Mesothelial cell of epicardium (in vitro differentiated cells): ENCODE data around the gene SNPH. TPM values are rescaled to one million over a fixed set of nuclear protein-coding genes. Genes with fewer than 3 reads are reported as not detected.

Experiments
- DNase-seq, 2 experiments: peaks; one replicate each; pipeline ENCODE4 v3.0.0; 2021; ENCODE audit warnings: low spot score in 2 of 2; ENCODE audit not compliant: unreplicated experiment in 2 of 2
- H3K27ac Mint-ChIP-seq: 2 replicates; pipeline ENCODE4 v1.8.0; 2021; ENCODE audit warnings: mixed read lengths
- H3K27me3 Mint-ChIP-seq: 2 replicates; pipeline ENCODE4 v1.8.0; 2021; ENCODE audit warnings: low read depth, mixed read lengths
- H3K36me3 Mint-ChIP-seq: 2 replicates; pipeline ENCODE4 v1.8.0; 2021; ENCODE audit warnings: mixed read lengths
- H3K4me1 Mint-ChIP-seq: 2 replicates; pipeline ENCODE4 v1.8.0; 2021; ENCODE audit warnings: mixed read lengths
- H3K4me3 Mint-ChIP-seq: 2 replicates; pipeline ENCODE4 v1.8.0; 2021; ENCODE audit warnings: mild to moderate bottlenecking, moderate library complexity, mixed read lengths
- H3K9me3 Mint-ChIP-seq: 2 replicates; pipeline ENCODE4 v1.8.0; 2021; ENCODE audit warnings: mixed read lengths
- total RNA-seq: library from RNA; stranded (reverse); gene quantifications from 3 replicates; pipeline ENCODE4 v1.2.1, GENCODE V29; 2021
- TF ChIP-seq, protein P1 (sequence below): fragments of 200-600 bp; sonication (generic); IDR thresholded peaks from one replicate; pipeline ENCODE4 v1.5.0; 2021; ENCODE audit warnings: antibody characterized with exemption; ENCODE audit not compliant: unreplicated experiment

The SNPH gene
- total RNA-seq, 1 donor from 2014 or later = 3.4 TPM

DNA sequence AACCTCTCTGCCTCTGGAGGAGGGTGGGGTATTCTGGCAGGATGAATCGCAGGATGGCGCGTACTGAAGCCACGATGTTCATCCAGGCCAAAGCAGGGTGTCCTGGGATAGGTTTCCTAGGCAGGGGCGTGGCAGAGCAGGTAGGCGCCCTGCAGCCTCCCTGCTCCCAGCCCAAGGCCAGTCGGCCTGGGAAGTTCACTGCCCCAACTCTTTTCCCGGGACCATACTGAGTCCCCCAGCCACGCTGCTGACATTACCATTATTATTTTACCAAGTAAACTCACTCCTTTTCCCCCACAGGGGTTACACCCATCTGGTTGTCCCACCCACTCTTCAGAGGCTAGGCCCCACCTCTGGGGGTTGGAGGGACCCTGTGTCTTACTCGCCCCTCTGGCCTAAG is 41.1 kb downstream of the SNPH start:
- Mint-ChIP-seq H3K27ac (no peak overlapping the region), H3K27me3 (no peaks in the 10 kb centered on the region), H3K4me3 (no peak overlapping the region), H3K4me1 (no peaks in the 10 kb centered on the region), H3K36me3 (no peaks in the 10 kb centered on the region), H3K9me3 (no peaks in the 10 kb centered on the region)
- DNase-seq = no peak
- TF ChIP-seq, protein P1, sequence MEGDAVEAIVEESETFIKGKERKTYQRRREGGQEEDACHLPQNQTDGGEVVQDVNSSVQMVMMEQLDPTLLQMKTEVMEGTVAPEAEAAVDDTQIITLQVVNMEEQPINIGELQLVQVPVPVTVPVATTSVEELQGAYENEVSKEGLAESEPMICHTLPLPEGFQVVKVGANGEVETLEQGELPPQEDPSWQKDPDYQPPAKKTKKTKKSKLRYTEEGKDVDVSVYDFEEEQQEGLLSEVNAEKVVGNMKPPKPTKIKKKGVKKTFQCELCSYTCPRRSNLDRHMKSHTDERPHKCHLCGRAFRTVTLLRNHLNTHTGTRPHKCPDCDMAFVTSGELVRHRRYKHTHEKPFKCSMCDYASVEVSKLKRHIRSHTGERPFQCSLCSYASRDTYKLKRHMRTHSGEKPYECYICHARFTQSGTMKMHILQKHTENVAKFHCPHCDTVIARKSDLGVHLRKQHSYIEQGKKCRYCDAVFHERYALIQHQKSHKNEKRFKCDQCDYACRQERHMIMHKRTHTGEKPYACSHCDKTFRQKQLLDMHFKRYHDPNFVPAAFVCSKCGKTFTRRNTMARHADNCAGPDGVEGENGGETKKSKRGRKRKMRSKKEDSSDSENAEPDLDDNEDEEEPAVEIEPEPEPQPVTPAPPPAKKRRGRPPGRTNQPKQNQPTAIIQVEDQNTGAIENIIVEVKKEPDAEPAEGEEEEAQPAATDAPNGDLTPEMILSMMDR = no peak

DNA sequence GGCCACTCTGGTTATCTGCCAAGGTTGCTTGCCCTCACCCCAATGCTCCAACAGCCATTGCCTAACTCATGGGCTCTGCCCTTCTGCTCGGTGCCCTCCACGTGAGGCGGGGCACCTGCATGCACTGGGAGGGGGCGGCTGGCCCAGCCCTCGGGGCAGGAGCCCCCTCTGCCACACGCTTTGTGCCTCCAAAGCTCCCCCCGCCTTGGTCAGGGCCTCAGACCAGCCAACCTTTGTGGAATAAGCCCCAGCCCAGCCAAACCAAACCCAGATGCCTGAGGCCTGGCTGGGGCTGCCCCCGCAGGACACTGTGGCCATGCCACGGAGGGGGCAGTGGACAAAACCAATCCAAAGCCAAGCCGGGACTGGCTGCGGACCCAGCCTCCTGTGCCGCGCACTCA is 41.5 kb downstream of the SNPH start:
- H3K27ac Mint-ChIP-seq = no peak overlapping the region
- H3K4me3 Mint-ChIP-seq = no peak overlapping the region
- H3K36me3 Mint-ChIP-seq = no peaks in the 10 kb centered on the region
- H3K4me1 Mint-ChIP-seq = no peaks in the 10 kb centered on the region
- DNase-seq = no peak
- H3K27me3 Mint-ChIP-seq = no peaks in the 10 kb centered on the region
- H3K9me3 Mint-ChIP-seq = no peaks in the 10 kb centered on the region
- TF ChIP-seq, protein P1 = no peak

DNA sequence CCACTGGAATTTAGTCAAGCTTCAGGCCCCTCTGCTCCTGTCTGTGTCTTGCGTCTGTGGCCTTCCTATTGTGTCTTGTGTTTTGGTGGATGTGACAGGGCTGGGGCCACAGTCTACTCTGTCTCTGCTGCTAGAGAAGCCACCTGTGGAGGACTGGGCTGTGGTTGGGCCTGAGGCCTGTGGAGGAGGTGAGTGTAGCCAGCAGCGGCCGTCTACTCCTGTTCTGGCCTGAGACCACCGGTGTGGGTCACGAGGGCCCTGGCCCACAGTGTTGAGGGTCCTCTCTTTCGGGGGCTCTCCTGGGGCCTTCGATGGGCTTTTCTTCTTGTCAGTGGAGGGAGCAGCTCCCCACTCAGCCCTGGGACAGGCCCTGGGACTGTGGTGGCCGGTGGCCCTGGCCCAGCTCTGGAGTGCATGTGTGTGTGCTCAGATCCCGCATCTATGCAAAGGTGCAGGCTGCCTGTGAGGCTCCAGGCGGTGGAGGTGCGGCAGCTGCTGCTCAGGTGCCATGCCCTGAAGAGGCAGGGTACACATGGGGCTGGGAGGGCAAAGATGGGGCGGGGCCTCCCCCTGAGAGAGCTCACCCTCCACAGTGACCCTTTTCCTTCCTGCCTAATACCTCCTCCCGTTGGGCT is 42.1 kb downstream of the SNPH start:
- Mint-ChIP-seq H3K9me3 (no peaks in the 10 kb centered on the region), H3K36me3 (no peaks in the 10 kb centered on the region), H3K27ac (no peak overlapping the region), H3K4me3 (no peak overlapping the region), H3K27me3 (no peaks in the 10 kb centered on the region), H3K4me1 (no peaks in the 10 kb centered on the region)
- TF ChIP-seq, protein P1 = no peak
- DNase-seq = no peak

DNA sequence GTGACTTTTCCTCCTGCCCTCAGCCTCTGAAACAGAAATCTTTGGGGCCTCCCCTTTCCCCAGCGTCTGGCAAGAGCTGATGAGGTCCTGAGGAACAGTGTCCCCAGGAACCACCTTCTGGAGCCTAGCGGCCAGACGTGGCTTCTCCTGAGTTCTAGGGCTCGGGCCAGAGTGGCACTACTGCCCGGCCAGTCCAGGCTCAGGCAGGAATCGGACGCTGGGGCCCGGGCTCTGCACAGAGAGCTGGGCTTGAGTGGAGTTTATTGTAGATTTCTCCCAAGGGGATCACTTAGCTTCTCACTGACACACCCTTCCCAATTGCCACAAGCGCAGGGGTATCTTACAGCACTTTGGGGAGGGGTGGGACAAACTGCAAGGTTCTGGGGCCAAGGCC is 42.6 kb downstream of the SNPH start:
- Mint-ChIP-seq H3K4me3 (no peak overlapping the region), H3K27me3 (no peaks in the 10 kb centered on the region), H3K36me3 (no peaks in the 10 kb centered on the region), H3K27ac (no peak overlapping the region), H3K9me3 (no peaks in the 10 kb centered on the region), H3K4me1 (peaks cover 3% of the 10 kb centered on the region)
- no peak for DNase-seq
- TF ChIP-seq, protein P1 = no peak

DNA sequence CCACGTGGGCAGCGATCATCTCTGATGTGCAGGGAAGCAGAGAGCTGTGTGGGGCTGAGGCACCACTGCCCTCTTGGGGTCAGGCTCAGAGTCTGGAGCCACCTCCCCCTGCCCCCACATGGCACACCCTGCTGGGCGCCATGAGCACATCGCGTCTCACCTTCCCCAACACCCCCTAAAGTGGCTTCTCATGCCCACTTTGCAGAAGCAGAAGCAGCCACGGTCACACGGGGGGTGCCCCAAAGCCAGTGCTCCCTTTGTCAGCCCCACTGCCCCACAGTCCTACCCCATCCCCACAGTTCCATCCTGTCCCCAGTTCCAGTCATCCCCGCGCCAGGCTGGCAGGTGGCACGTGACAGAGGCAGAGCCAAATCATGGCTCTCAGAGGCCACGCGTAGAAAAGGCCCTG is 43.3 kb downstream of the SNPH start:
- Mint-ChIP-seq H3K4me3 (no peak overlapping the region), H3K27ac (no peak overlapping the region)
- no peak for DNase-seq

More for the DNA sequence above, 43.3 kb downstream of the SNPH start:
- TF ChIP-seq, protein P1 = no peak
- no peaks in the 10 kb centered on the region for H3K27me3 Mint-ChIP-seq
- peaks cover 5% of the 10 kb centered on the region for H3K4me1 Mint-ChIP-seq
- H3K36me3 Mint-ChIP-seq = no peaks in the 10 kb centered on the region
- H3K9me3 Mint-ChIP-seq = no peaks in the 10 kb centered on the region
